AG10803 (cell line): ENCODE results near the gene RPH3AL.

ENCODE experiments used
- DNase-seq: peaks from one replicate; pipeline ENCODE4 v3.0.0; 2010; ENCODE audit warnings: low read depth
- H3K4me3 ChIP-seq: 2 replicates; pipeline ENCODE4 v1.5.1; 2011; ENCODE audit warnings: mild to moderate bottlenecking, low read length, control low read depth
- TF ChIP-seq, protein P1 (sequence below): conservative IDR thresholded peaks from 2 replicates; pipeline ENCODE4 v1.5.1; 2011; ENCODE audit warnings: mild to moderate bottlenecking, low read length, control low read depth, inconsistent platforms

The RPH3AL gene

GRCh38 chr17:350706-351448 lies 1.7 kb downstream of the RPH3AL start:
- TF ChIP-seq, protein P1, sequence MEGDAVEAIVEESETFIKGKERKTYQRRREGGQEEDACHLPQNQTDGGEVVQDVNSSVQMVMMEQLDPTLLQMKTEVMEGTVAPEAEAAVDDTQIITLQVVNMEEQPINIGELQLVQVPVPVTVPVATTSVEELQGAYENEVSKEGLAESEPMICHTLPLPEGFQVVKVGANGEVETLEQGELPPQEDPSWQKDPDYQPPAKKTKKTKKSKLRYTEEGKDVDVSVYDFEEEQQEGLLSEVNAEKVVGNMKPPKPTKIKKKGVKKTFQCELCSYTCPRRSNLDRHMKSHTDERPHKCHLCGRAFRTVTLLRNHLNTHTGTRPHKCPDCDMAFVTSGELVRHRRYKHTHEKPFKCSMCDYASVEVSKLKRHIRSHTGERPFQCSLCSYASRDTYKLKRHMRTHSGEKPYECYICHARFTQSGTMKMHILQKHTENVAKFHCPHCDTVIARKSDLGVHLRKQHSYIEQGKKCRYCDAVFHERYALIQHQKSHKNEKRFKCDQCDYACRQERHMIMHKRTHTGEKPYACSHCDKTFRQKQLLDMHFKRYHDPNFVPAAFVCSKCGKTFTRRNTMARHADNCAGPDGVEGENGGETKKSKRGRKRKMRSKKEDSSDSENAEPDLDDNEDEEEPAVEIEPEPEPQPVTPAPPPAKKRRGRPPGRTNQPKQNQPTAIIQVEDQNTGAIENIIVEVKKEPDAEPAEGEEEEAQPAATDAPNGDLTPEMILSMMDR, result no peak
- no peak overlapping the region for H3K4me3 ChIP-seq
- peak; percentile 79 for DNase-seq

DNA sequence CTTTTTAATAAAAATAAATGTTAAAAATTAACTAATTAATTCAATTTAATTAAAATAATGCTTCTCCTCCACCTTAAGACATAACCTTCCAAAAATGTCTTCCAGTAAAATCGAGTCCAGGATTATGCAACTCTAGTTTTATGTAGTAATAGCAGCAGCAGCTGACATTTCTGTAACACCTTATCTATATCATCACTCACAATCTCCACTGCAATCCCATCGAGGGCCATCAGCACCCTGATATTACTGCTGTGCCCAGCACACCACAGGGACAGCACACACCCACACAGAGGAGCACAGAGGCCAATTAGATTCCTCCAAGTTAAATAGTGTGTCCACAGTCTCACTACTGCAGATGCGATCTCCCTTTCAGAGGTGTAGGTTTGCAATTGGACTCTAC lies 2.9 kb downstream of the RPH3AL start:
- no peak overlapping the region for H3K4me3 ChIP-seq
- TF ChIP-seq, protein P1, result no peak
- no peak for DNase-seq

DNA sequence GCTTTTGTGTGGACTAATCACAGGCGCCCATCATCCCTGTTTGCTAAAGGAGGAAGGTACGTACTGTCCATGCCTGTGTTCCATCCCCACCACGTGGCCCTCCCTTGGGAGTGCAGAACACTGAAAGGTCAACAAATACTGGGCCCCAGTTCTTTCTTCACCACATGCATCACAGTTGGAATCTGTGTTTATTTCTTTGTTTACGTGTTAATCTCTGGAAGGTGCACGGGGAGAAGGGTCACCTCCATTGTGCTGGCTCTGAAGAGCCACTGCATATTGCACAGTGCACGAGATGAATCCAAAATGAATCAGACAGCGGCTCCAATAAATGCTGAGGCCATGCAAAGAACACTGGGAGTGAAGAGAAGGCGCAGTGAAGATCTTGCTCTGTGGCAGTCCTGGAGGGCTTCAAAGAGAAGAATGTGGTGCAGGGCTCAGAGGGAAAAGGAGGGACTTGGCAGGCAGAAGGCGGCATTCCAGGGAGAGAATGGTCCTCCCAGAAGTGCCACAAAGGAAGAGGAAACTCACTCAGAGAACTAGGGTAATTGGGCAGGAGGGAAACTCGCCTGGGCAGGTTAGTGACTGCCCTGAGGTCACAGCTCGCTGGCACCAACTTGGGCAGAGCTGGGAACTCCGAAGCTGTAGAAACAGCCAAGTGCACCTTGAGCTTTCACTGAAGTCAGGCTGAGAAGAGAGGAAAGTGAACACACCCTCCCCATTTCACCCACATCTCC lies 3.7 kb downstream of the RPH3AL start:
- DNase-seq, result no peak
- TF ChIP-seq, protein P1, result no peak

DNA sequence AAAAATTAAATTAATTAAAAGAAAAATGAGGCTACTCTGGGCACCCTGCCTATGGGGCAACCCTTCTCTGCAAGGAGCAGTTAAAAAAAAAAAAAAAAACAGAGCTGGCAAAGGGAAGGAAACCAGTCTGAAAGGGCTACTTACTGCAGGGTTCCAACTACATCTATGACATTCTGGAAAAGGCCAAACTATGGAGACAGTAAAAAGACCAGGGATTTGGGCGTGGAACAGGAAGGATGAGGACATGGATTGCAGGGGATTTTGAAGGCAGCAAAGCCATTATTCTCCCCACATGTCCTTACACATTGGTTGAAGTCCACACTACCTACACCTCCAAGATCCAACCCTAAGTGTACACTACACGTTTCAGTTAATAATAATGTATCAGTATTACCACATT lies 4.6 kb downstream of the RPH3AL start:
- DNase-seq, result no peak
- H3K4me3 ChIP-seq, result no peak overlapping the region
- TF ChIP-seq, protein P1, result no peak

More for the DNA sequence above, 3.7 kb downstream of the RPH3AL start:
- no peak overlapping the region for H3K4me3 ChIP-seq

DNA sequence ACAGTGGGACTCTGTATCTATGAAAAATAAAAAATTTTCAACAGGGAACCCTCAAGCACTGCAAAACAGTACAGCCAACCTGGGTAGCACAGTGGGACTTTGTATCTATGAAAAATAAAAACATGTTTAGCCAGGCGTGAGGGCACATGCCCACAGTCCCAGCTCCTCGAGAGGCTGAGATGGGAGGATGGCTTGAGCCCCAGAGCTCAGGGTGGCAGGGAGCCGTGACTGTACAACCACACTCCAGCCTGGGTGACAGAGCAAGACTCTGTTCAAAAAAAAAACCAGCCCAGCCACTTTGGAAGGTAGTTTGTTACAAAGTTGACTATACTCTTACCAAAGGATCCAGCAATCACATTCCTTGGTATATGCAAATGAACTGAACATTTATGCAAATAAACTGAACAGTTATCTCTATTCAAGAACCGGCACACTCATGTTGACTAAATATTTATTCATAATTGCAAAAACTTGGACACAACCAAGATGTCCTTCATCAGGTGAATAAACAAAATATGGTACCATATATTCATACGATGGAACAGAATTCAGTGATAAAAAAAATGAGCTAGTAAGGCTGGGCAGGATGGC lies 5.2 kb downstream of the RPH3AL start:
- TF ChIP-seq, protein P1, result no peak
- DNase-seq, result no peak
- H3K4me3 ChIP-seq, result no peak overlapping the region

DNA sequence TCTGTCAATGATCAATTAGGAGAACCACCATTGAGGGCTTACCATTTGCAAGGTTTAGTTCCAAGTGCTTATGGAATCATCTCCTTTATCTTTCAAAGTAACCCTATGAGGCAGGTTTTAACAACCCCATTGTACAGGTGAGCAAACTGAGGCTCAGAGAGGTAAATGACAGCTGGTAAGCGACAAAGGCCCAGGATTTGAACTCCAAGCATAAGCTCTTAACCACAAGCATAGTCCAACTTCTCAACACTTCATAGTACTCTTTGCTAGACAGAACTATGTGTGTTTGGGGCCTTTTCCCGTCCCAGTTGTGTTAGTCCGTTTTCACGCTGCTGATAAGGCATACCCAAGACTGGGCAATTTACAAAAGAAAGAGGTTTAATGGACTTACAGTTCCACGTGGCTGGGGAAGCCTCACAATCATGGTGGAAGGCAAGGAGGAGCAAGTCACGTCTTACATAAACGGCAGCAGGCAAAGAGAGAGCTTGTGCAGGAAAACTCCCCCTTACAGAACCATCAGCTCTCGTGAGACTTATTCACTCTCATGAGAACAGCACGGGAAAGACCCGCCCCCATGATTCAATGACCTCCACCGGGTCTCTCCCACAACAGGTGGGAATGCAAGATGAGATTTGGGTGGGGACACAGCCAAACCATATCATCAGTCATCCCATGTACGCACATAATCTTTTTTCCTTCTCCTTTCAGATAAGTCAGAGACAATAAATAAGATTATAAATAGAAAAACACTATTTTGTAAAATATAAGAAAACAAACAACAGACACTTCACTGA lies 6.4 kb downstream of the RPH3AL start:
- TF ChIP-seq, protein P1, result no peak
- DNase-seq, result no peak

More for the DNA sequence above, 6.4 kb downstream of the RPH3AL start:
- H3K4me3 ChIP-seq, result no peak overlapping the region
